G401 (cell line): ENCODE results near the gene ZC3H15. TPM values are rescaled to one million over a fixed set of nuclear protein-coding genes. Genes with fewer than 3 reads are reported as not detected.
"Not testable (repeated sequence)": the region's sequence is repeated elsewhere in the genome, so short reads cannot be mapped to it uniquely, and the experiment has no call there.

Experiments
- DNase-seq: peaks from one replicate; pipeline ENCODE4 v3.0.0-alpha.2; 2015; ENCODE audit warnings: low spot score
- in situ Hi-C: cut with HindIII; loops from 2 replicates; pipeline ENCODE4 v1.10.0; 2016; ENCODE audit warnings: low sequenced_read_pairs, mixed read lengths
- total RNA-seq: library from RNA; depleted of rRNA; stranded (reverse); fragments of >200 nt; shearing (Covaris generic); gene quantifications from 2 replicates; pipeline ENCODE4 v1.2.3, GENCODE V29; 2014; rRNA removed

Gene ZC3H15
- 114 and 136 TPM in 2 replicates for total RNA-seq

DNA sequence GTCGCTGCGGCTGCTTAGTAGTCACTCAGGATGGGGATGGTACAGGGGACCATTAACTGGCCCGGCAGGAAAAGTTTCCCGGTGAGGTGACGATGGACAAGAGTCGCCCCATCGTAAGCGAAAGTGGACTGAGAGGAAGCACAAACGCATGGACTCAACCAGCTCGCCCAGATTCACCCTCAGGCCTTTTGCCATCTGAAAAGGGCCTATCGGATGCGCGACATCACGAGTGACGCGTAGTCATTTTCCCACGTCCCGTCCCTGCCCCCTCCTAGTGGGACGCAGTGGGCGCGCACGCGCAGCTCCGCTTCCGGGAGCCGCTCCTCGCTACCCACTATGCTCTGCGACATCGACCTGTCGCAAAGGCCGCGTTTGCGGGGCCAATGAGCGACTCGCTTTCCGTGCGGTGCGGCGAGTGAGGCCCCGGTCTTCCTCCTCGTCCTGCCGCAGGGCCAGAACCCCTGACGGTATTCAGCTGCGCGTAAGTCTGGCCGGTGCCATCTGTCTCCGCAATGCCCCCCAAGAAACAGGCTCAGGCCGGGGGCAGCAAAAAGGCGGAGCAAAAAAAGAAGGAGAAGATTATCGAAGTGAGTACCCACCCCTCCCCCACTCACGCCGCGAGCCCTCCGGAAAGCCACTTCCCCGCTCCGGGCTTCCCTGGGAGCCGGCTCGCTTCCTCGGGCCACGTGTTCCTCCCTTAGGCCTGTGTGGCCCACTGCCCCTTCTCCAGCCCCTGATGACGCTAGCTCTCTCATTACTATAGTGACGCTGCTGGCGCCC is at the start of gene ZC3H15:
Gene ZC3H15, plus strand, starts transcription at position 390 of the 780 bp plus-strand sequence. Its CDS starts 123 bp downstream, at position 513.
- DNase-seq, result peak; percentile 96
- in situ Hi-C loops, result no loop called here

GRCh38 chr2:186437719-186438118 is 48.3 kb upstream of the ZC3H15 start:
- DNase-seq, result no peak
- in situ Hi-C loops, result no loop called here

- DNase-seq, in situ Hi-C loops: not testable (repeated sequence)
These were observed 46.4 kb upstream of the ZC3H15 start for GRCh38 chr2:186439673-186440095.

- DNase-seq, result no peak
- in situ Hi-C loops, result no loop called here
These were observed 45.6 kb upstream of the ZC3H15 start for GRCh38 chr2:186440506-186440905.

DNA sequence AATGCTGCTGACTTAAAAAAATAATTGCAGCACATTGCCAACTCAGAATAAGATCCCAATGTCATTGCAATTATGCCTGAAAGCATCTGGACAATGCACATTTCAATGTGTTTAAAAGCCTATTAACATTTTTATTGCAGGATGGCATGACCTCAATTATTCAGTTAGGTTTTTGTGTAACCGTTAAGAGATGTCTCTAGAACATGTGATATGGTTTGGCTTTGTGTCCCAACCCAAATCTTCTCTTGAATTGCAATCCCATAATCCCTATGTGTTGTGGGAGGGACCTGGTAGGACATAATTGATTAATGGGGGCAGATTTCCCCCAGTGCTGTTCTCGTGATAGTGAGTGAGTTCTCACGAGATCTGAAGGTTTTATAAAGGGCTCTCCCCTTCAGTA is 43.2 kb upstream of the ZC3H15 start:
- in situ Hi-C loops, result no loop called here
- DNase-seq, result no peak

DNA sequence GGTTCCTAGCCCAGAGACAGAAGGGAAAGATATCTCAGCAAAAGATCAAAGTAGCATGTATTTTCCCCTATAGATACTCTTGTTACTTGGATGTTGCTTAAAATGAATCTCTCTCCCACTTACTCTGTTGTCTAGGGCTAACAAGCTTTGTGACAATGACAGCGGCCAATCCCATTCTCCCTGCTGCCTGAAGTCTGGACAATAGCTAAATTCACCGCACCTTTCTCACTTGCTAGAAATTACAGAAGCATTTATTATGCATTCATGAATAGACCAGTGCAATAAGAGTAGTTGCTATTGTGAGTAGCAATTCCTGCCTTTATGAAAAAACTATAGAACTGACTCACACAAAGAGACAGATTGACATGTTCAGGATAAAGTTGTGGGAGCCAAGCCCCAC is 42.2 kb upstream of the ZC3H15 start:
- in situ Hi-C loops, result no loop called here
- no peak for DNase-seq

DNA sequence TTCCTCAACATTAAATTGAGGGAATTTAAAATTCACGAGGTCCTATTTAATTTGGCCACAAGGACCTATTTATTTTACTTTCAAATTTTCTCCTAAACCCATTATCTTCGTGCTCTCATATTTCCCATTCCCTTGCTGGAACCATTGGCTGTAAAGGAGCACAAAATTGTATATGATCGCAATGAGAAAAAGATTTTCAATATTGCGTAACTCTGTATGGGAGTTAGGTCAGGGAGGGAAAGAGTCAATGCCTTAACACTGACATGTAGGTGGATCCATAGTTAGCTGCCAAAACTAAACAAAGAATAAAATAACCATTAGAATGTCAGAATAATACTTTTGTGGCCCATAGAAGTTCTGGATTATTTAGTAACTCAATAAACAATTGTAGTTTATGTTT is 40.6 kb upstream of the ZC3H15 start:
- in situ Hi-C loops, result no loop called here
- no peak for DNase-seq

DNA sequence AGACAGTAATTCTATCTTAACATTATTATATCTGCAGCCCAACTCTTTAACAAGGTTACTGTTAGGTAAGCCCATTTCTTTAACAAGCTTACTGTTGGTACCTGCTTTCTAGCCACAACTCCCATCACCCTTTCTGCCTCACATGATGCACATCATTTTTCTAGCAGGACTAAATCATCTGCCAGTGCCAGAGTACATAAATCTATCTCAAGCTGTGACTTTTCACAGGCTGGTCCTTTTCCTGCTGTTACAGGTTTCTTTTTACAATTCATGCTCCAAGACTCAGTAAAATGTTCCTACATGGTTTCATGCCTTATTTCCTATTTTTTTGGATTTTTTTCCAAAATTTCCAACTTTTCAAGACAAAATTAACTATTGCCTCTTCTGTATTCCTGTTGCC is 30.4 kb upstream of the ZC3H15 start:
- in situ Hi-C loops, result no loop called here
- no peak for DNase-seq

- in situ Hi-C loops, result no loop called here
- DNase-seq, result no peak
These were observed 29.1 kb upstream of the ZC3H15 start for GRCh38 chr2:186456941-186457340.

- in situ Hi-C loops, result no loop called here
- no peak for DNase-seq
These were observed 28.2 kb upstream of the ZC3H15 start for GRCh38 chr2:186457908-186458307.

DNA sequence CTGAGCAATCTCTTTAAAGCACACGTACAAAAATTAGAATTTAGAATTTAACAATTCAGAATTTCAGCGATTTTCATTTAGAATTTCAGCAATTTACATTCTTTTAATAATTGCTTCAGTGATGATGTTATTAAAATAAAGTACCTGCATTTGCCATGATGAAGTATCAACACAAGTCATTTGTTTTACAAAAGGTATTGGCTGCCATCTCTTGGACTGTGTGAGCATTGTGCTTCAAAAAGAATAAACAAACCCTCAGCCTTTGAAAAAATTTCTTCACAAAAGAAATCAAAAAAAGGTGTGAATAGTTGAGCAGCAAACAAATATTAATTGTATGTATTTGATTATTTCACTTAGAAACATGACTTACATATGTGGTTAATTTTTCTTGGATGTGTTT is 27.1 kb upstream of the ZC3H15 start:
- peak; percentile 42 for DNase-seq
- in situ Hi-C loops, result no loop called here

- in situ Hi-C loops, result no loop called here
- DNase-seq, result peak; percentile 21
These were observed 25.6 kb upstream of the ZC3H15 start for GRCh38 chr2:186460465-186460864.

GRCh38 chr2:186466743-186467142 is 19.3 kb upstream of the ZC3H15 start:
- in situ Hi-C loops, result no loop called here
- DNase-seq, result no peak

- no peak for DNase-seq
- in situ Hi-C loops, result no loop called here
These were observed 18.6 kb upstream of the ZC3H15 start for GRCh38 chr2:186467421-186467820.

DNA sequence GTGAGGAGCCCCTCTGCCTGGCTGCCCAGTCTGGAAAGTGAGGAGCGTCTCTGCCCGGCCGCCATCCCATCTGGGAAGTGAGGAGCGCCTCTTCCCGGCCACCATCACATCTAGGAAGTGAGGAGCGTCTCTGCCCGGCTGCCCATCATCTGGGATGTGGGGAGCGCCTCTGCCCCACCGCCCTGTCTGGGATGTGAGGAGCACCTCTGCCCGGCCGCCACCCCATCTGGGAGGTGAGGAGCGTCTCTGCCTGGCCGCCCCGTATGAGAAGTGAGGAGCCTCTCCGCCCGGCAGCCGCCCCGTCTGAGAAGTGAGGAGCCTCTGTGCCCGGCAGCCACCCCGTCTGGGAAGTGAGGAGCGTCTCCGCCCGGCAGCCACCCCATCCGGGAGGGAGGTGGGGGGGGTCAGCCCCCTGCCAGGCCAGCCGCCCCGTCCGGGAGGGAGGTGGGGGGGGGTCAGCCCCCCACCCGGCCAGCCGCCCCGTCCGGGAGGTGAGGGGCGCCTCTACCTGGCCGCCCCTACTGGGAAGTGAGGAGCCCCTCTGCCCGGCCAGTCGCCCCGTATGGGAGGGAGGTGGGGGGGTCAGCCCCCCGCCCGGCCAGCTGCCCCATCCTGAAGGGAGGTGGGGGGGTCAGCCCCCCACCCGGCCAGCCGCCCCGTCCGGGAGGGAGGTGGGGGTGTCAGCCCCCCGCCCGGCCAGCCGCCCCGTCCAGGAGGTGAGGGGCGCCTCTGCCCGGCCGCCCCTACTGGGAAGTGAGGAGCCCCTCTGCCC is 13.2 kb upstream of the ZC3H15 start:
- in situ Hi-C loops, DNase-seq: not testable (repeated sequence)

DNA sequence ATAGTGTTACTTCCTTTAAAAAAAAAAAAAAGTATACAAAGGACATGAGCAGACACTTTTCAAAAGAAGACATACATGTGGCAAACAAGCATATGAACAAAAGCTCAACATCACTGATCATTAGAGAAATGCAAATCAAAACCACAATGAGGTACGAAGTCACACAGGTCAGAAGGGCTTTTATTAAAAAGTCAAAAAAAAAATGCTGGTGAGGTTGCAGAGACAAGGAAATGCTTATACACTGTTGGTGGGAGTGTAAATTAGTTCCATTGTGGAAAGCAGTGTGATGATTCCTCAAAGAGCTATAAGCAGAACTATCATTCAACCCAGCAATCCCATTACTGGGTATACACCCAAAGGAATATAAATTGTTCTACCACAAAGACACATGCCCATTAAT is 11.8 kb upstream of the ZC3H15 start:
- in situ Hi-C loops, DNase-seq: not testable (repeated sequence)

DNA sequence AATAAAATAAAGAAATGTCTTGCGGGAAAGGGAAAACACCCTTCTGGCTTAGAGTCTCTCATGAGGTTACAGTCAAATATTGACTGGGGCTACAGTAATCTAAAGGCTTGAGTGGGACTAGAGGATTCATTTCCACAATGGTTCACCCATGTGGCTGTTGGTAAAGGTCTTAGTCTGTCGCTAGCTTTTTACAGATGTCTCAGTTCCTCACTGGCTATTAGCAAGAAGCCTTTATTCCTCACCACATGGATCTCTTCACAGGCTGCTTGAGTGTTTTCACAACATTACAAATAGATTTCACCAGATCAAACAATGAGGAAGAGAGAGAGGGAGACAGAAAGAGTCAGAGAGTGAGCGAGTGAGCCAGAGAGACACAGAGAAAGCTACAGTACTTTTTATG is 8.3 kb upstream of the ZC3H15 start:
- DNase-seq, result no peak
- in situ Hi-C loops, result no loop called here

GRCh38 chr2:186480991-186481390 is 5.1 kb upstream of the ZC3H15 start:
- in situ Hi-C loops, result no loop called here
- no peak for DNase-seq

DNA sequence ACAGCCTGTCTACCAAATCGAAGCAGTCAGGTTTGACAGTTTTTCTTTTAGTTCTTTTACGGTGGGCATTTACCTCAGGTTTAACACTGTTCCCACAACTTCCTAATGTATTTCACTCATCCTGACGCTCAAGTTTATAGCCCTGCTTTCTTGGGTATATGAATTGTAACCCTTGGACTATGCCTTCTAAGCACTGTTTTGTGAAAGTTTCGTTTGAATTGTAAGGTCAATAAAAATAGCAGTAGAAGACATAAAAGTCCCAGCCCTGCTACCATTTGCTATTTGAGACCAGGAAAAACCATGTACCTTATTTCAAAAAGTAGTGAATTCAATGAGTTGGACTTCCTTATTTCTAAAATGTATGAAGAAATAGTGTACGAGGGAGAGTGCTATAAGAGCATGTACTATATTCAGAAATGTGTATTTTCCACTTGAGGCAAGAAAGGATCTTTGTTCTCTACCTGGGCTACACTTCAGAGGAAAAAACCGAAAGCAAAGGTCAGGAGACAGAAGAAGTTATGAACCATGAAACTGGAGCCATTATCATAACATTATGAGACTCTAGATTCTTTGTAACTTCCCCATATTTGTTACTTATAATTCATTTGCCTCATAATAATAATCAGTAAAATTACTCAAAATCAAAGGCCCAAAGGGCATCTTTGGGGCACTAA is 1.9 kb upstream of the ZC3H15 start:
- no peak for DNase-seq
- in situ Hi-C loops, result no loop called here

DNA sequence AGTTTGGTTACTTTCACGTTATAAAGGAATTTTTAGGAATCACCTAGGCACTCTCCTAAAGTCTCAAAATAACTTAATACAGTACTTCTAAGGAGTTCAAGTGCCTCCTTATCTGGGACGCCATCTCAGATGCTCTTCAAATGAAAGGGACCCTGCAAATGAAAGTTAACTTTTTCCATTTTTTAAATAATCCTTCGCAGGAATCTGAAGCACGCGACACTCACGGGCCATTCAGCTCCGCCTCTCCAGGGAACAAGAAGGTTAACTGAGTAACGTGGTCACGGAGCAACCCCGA is 537 bp upstream of the ZC3H15 start:
- DNase-seq, result no peak
- in situ Hi-C loops, result no loop called here
